ENCODE measurements around the gene PRKD2. TPM values are rescaled to one million over a fixed set of nuclear protein-coding genes. Genes with fewer than 3 reads are reported as not detected.

Gene PRKD2
- polyA plus RNA-seq, 3 donors = 6.5 to 46.9 (median 8.1) TPM

DNA sequence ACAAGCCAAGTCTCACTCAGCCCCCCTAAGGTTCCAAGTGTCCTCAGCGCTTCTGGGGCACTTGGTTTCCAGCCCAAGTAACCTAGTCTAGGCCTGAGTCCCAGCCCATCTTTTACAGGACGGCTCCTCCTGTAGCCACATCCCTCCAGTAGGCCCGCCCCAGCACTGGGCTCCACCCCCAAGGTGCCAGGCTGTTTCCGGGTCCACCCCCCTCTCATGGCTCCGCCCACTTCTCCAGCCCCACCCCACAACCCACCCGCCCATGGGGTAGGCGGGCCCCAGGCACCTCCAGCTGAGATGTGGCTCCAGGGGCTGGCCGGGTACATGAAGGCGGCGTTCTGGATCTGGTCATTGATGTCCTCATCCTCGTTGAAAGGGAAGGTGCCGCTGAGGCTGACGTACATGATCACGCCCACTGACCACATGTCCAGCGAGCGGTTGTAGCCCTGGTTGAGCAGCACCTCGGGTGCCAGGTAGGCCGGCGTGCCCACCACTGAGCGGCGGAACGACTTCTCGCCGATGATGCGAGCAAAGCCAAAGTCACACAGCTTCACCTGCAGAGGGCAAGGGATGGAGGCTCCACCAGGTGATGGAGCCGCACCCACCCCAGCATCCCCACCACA lies 38.7 kb downstream of the PRKD2 start:
- peaks cover 6% of the 10 kb centered on the region for H4K20me1 ChIP-seq (ENCODE audit: insufficient read depth, low read length)
- no peak overlapping the region for H3K4me2 ChIP-seq (replicated peaks; ENCODE audit: extremely low read depth, low read length, poor library complexity, severe bottlenecking)
- peaks cover 62 to 93% of the 10 kb centered on the region in 2 donors for H3K36me3 ChIP-seq (replicated peaks in 1 of 2; ENCODE audit: control insufficient read depth in 1 of 2, insufficient read depth in 2 of 2, low read length in 2 of 2)
- intact Hi-C loops (cut with micrococcal nuclease) = loop anchor here (10.0 kb wide), 1 partner anchor 273 kb away; no protein-coding TSS in a partner anchor
- no peaks in the 10 kb centered on the region for H3K27me3 ChIP-seq (ENCODE audit: control insufficient read depth in 2 of 2, insufficient read depth in 2 of 2, low read length in 2 of 2)
- H3K9ac ChIP-seq (ENCODE audit: insufficient read depth, low read length, poor library complexity, severe bottlenecking) = no peak overlapping the region
- TF ChIP-seq, protein P1, sequence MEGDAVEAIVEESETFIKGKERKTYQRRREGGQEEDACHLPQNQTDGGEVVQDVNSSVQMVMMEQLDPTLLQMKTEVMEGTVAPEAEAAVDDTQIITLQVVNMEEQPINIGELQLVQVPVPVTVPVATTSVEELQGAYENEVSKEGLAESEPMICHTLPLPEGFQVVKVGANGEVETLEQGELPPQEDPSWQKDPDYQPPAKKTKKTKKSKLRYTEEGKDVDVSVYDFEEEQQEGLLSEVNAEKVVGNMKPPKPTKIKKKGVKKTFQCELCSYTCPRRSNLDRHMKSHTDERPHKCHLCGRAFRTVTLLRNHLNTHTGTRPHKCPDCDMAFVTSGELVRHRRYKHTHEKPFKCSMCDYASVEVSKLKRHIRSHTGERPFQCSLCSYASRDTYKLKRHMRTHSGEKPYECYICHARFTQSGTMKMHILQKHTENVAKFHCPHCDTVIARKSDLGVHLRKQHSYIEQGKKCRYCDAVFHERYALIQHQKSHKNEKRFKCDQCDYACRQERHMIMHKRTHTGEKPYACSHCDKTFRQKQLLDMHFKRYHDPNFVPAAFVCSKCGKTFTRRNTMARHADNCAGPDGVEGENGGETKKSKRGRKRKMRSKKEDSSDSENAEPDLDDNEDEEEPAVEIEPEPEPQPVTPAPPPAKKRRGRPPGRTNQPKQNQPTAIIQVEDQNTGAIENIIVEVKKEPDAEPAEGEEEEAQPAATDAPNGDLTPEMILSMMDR (IDR thresholded peaks at IDR 0.05) = no peak
- no peak overlapping the region for H2AFZ ChIP-seq (ENCODE audit: insufficient read depth, low read depth, low read length, poor library complexity, severe bottlenecking)
- H3K9me3 Mint-ChIP-seq = no peaks in the 10 kb centered on the region
- peaks cover 78 to 98% of the 10 kb centered on the region in 2 donors for H3K36me3 Mint-ChIP-seq
- no peaks in the 10 kb centered on the region for H3K4me1 ChIP-seq (ENCODE audit: control insufficient read depth in 1 of 2, insufficient read depth in 2 of 2, low read length in 2 of 2)
- no peaks in the 10 kb centered on the region for H3K4me1 Mint-ChIP-seq
- H3K79me2 ChIP-seq (ENCODE audit: insufficient read depth, low read length) = no peaks in the 10 kb centered on the region
- no peak overlapping the region for H3K4me3 ChIP-seq (replicated peaks in 1 of 3; ENCODE audit: low read depth in 2 of 3, low read length in 3 of 3)
- DNase-seq = no peak
- peaks cover 0 to 4% (median 3%) of the 10 kb centered on the region in 3 donors for H3K27me3 Mint-ChIP-seq (ENCODE audit: low read depth in 3 of 3)
- peak overlapping the region in 1 of 7 donors; percentile 54 for H3K27ac Mint-ChIP-seq
- H3K27ac ChIP-seq (ENCODE audit: low read depth in 1 of 2, low read length in 2 of 2) = no peak overlapping the region
- WGBS (ENCODE audit: insufficient coverage) = 89% methylated on average over 23 of the region's 26 CpGs
- H3K9me3 ChIP-seq (replicated peaks in 1 of 2; ENCODE audit: control insufficient read depth in 1 of 2, insufficient read depth in 1 of 2, low read length in 2 of 2) = no peaks in the 10 kb centered on the region
- H3K4me3 Mint-ChIP-seq = no peak overlapping the region

DNA sequence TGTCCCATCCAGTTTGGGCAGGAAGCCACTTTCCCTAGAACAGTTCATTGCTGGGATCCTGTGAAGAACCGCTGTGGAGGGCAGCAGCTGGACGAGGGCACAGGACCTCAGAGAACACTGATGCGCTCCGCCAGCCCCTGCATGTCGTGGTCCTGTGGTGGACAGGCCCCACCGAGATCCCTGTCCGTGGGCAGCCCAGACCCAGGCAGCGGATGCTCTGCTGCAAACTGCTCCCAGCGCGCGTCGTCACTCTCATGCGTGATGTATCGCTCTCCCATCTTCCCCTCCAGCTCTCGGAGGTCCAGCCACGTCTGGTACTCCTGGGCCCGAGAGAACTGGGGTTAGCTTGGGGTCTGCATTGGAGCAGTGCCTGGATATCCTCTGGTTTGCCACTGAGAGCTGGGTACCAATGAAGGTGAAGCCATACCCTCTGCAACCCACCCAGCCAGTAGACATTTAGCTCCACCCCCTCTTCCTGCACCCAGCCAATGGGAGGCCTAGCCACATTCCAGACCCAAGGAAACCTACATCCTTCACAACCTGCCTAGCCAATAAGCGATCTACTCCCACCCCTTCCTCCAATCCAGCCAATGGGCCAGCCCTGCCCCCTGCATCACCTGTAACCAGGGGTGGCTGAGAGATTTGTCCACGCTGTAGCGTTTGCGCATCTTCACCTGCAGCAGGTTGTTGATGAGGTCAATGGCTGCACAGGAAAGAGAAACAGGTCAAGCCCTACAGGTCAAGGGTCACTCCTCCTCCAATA lies 42.3 kb downstream of the PRKD2 start:
- Histone ChIP-seq H3K9ac (ENCODE audit: insufficient read depth, low read length, poor library complexity, severe bottlenecking) (no peak overlapping the region), H4K20me1 (ENCODE audit: insufficient read depth, low read length) (peaks cover 6% of the 10 kb centered on the region), H3K27ac (ENCODE audit: low read depth in 1 of 2, low read length in 2 of 2) (no peak overlapping the region), H3K4me1 (ENCODE audit: control insufficient read depth in 1 of 2, insufficient read depth in 2 of 2, low read length in 2 of 2) (no peaks in the 10 kb centered on the region), H3K36me3 (replicated peaks in 1 of 2; ENCODE audit: control insufficient read depth in 1 of 2, insufficient read depth in 2 of 2, low read length in 2 of 2) (peaks cover 52 to 69% of the 10 kb centered on the region in 2 donors), H3K9me3 (replicated peaks in 1 of 2; ENCODE audit: control insufficient read depth in 1 of 2, insufficient read depth in 1 of 2, low read length in 2 of 2) (no peaks in the 10 kb centered on the region), H3K79me2 (ENCODE audit: insufficient read depth, low read length) (no peaks in the 10 kb centered on the region), H3K27me3 (ENCODE audit: control insufficient read depth in 2 of 2, insufficient read depth in 2 of 2, low read length in 2 of 2) (no peaks in the 10 kb centered on the region), H2AFZ (ENCODE audit: insufficient read depth, low read depth, low read length, poor library complexity, severe bottlenecking) (no peak overlapping the region), H3K4me3 (replicated peaks in 1 of 3; ENCODE audit: low read depth in 2 of 3, low read length in 3 of 3) (no peak overlapping the region), H3K4me2 (replicated peaks; ENCODE audit: extremely low read depth, low read length, poor library complexity, severe bottlenecking) (no peak overlapping the region)
- no peak for DNase-seq
- Mint-ChIP-seq H3K9me3 (no peaks in the 10 kb centered on the region), H3K36me3 (peaks cover 58 to 68% of the 10 kb centered on the region in 2 donors), H3K27ac (no peak overlapping the region), H3K4me3 (no peak overlapping the region), H3K4me1 (no peaks in the 10 kb centered on the region), H3K27me3 (ENCODE audit: low read depth in 3 of 3) (peaks cover 1 to 2% (median 2%) of the 10 kb centered on the region in 3 donors)
- TF ChIP-seq, protein P1 (IDR thresholded peaks at IDR 0.05) = no peak
- intact Hi-C loops (cut with micrococcal nuclease) = loop anchor here (10.0 kb wide), 1 partner anchor 270 kb away; no protein-coding TSS in a partner anchor
- WGBS (ENCODE audit: insufficient coverage) = 96% methylated on average over 21 of the region's 21 CpGs
